Gastrocnemius medialis (tissue), 4 donors: ENCODE measurements around the gene SDHA. TPM values are rescaled to one million over a fixed set of nuclear protein-coding genes. Genes with fewer than 3 reads are reported as not detected.
A peak's percentile ranks its signal among the peaks of the same experiment; 100 is the strongest.
"Not testable (repeated sequence)": the region's sequence is repeated elsewhere in the genome, so short reads cannot be mapped to it uniquely, and the experiment has no call there.

Source experiments
- ATAC-seq, 2 donors: fragments of 150-250 bp; one replicate each; pipeline ENCODE4 v1.9.1; 2016
- DNase-seq, 2 donors: peaks; one replicate each; pipeline ENCODE4 v3.0.0-alpha.2; 2019
- H3K27ac ChIP-seq, 4 donors: fragments of 200-600 bp; sonication (generic); 1 replicate in 1 of 4; 2 replicates in 3 of 4; pipeline ENCODE4 v1.5.1; 2016 to 2018; ENCODE audit warnings: mild to moderate bottlenecking in 2 of 4, moderate library complexity in 1 of 4
- H3K27me3 ChIP-seq, 3 donors: fragments of 200-600 bp; sonication (generic) in 2 of 3; 1 replicate in 1 of 3; 2 replicates in 2 of 3; pipeline versions ENCODE4 v1.5.1 to v1.6.0; 2016 to 2019; ENCODE audit warnings: mild to moderate bottlenecking in 1 of 3, moderate library complexity in 1 of 3
- H3K36me3 ChIP-seq, 2 donors: fragments of 200-600 bp; sonication (generic) in 1 of 2; one replicate each; pipeline ENCODE4 v1.5.1; 2017 to 2018
- H3K4me1 ChIP-seq, 2 donors: fragments of 200-600 bp; sonication (generic) in 1 of 2; one replicate each; pipeline ENCODE4 v1.5.1; 2016 to 2017; ENCODE audit warnings: mild to moderate bottlenecking in 2 of 2
- H3K4me3 ChIP-seq, 4 donors: fragments of 200-600 bp; sonication (generic) in 3 of 4; 1 replicate in 1 of 4; 2 replicates in 3 of 4; pipeline ENCODE4 v1.5.1; 2016 to 2019; ENCODE audit warnings: mild to moderate bottlenecking in 2 of 4
- H3K9me3 ChIP-seq, 3 donors: fragments of 200-600 bp; sonication (generic) in 2 of 3; 1 replicate in 1 of 3; 2 replicates in 2 of 3; pipeline ENCODE4 v1.5.1; 2016 to 2019
- POLR2A ChIP-seq, 2 donors: fragments of 450-650 bp; IDR thresholded peaks; one replicate each; pipeline ENCODE4 v1.6.1; 2017; ENCODE audit warnings: antibody characterized with exemption in 2 of 2, mild to moderate bottlenecking in 2 of 2, moderate library complexity in 2 of 2
- in situ Hi-C, 4 donors: fragments of 200-750 bp; cut with MboI; loops; one replicate each; pipeline versions ENCODE4 v1.15.0 to v1.8.0; 2017; ENCODE audit warnings: low sequenced_read_pairs in 4 of 4
- intact Hi-C: fragments of 100-400 bp; cut with DNase I; formaldehyde crosslinking; loops from one replicate; pipeline ENCODE4 v1.15.1; 2023; ENCODE audit warnings: low total_unique reads
- total RNA-seq, 4 donors: library from RNA; depleted of rRNA; stranded (reverse); fragments of >200 nt; gene quantifications; one replicate each; pipeline versions ENCODE4 v1.1.0 to v1.2.3, GENCODE V29; 2016
- TF ChIP-seq, protein P1 (sequence below), 5 experiments: fragments of 450-650 bp in 3 of 5; fragments of 200-600 bp in 2 of 5; sonication (generic) in 2 of 5; IDR thresholded peaks in 4 of 5; conservative IDR thresholded peaks in 1 of 5; 1 replicate in 4 of 5; 2 replicates in 1 of 5; pipeline ENCODE4 v1.5.1; 2016 to 2019; ENCODE audit warnings: antibody characterized with exemption in 5 of 5, mild to moderate bottlenecking in 3 of 5, moderate library complexity in 3 of 5

SDHA gene
- total RNA-seq, 4 donors from 2014 or later = 146 to 277 (median 207) TPM

DNA sequence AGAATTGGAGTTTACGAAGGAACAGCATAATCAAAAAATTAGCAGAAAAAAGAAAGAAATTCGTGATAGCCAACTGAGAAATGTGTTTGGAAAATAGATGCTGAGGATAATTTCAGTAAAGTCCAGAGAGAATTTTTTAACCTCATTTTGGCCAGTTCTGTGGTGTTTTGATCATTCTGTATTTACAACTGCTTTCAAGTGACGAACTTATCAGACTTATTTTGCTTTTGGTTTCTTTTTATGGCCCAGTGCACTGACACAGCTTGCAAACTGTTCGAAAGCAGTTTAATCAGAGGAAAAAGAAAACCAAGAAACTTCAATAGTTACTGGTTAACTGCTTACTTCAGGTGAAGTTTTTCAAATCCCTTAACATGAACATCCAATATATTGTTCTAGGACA is 1.9 kb downstream of the SDHA start:
- DNase-seq (no peak), ATAC-seq (no peak)
- intact Hi-C loops = no loop called here
- Histone ChIP-seq H3K36me3 (peaks cover 0 to 12% of the 10 kb centered on the region in 2 donors), H3K4me3 (peak overlapping the region; percentile 93 to 97 (median 95)), H3K27me3 (no peaks in the 10 kb centered on the region), H3K4me1 (peaks cover 45 to 46% of the 10 kb centered on the region in 2 donors), H3K9me3 (no peaks in the 10 kb centered on the region), H3K27ac (peak overlapping the region; percentile 97 to 99 (median 98))
- TF ChIP-seq POLR2A (IDR thresholded peaks at IDR 0.05) = no peak
- TF ChIP-seq, protein P1, sequence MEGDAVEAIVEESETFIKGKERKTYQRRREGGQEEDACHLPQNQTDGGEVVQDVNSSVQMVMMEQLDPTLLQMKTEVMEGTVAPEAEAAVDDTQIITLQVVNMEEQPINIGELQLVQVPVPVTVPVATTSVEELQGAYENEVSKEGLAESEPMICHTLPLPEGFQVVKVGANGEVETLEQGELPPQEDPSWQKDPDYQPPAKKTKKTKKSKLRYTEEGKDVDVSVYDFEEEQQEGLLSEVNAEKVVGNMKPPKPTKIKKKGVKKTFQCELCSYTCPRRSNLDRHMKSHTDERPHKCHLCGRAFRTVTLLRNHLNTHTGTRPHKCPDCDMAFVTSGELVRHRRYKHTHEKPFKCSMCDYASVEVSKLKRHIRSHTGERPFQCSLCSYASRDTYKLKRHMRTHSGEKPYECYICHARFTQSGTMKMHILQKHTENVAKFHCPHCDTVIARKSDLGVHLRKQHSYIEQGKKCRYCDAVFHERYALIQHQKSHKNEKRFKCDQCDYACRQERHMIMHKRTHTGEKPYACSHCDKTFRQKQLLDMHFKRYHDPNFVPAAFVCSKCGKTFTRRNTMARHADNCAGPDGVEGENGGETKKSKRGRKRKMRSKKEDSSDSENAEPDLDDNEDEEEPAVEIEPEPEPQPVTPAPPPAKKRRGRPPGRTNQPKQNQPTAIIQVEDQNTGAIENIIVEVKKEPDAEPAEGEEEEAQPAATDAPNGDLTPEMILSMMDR (IDR thresholded peaks at IDR 0.05 in 4 of 5, conservative IDR thresholded peaks at IDR 0.05 in 1 of 5) = no peak
- in situ Hi-C loops = no loop called here

DNA sequence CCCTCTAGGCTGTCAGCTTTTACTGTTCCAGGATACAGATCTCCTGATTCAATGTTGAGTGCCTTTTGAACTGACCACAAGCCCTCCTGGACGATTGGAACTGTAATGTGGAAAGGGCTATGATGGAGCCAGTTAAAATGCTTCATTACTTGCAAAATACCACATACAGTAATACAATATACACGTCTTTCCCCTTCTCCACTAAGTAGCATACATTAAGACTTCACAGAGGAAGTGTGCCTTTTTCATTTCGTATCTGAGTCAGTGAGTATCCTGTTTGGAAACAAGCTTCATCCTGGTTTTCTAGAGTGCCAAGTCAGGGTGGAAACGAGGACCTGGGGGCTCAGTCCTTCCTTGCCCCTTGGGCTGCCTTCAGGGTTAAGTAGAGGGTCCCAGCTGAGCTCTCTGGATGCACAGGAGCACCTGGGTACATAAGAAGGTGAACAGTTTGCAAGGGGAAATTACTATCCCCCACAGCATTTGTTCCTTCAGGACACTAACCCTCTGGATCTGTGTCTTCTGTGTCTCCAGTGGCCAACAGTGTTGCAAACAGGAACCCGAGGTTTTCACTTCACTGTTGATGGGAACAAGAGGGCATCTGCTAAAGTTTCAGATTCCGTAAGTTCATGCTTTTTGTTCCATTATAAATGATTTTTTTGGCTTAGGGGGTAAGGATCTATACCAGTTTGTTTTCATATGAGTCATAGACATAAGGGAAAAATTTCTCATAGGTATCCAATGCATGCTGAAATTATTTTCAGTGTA is 5.0 kb downstream of the SDHA start:
- intact Hi-C loops, H3K27ac ChIP-seq, H3K27me3 ChIP-seq, H3K9me3 ChIP-seq, H3K4me3 ChIP-seq, in situ Hi-C loops, DNase-seq, ATAC-seq: not testable (repeated sequence)
- Histone ChIP-seq H3K4me1 (peaks cover 39 to 42% of the 10 kb centered on the region in 2 donors), H3K36me3 (peaks cover 0 to 42% of the 10 kb centered on the region in 2 donors)

DNA sequence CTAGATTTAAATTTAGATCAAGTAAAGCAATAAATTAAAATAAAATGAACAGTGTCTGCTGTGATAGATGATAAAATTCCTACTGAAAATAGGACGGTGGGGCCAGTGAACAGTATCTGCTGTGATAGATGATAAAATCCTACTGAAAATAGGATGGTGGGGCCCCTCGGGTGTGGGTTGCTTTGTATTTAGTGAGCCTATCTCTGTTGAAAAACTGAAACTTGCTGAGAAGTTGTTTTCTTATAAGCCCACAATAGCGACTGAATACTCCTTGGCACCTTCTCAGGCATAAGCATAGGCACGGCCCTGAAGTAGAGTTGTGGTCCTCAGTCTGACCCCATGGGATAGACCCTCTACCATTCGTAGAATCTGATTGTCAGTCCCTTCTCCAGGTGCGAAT is 5.7 kb downstream of the SDHA start:
- no peak overlapping the region for H3K4me3 ChIP-seq
- no peaks in the 10 kb centered on the region for H3K9me3 ChIP-seq
- intact Hi-C loops = no loop called here
- in situ Hi-C loops = no loop called here
- DNase-seq = no peak
- TF ChIP-seq POLR2A (IDR thresholded peaks at IDR 0.05) = no peak
- TF ChIP-seq, protein P1 (IDR thresholded peaks at IDR 0.05 in 4 of 5, conservative IDR thresholded peaks at IDR 0.05 in 1 of 5) = no peak
- H3K36me3 ChIP-seq = peaks cover 0 to 48% of the 10 kb centered on the region in 2 donors
- ATAC-seq = no peak
- H3K27ac ChIP-seq = no peak overlapping the region
- H3K4me1 ChIP-seq = peaks cover 39 to 42% of the 10 kb centered on the region in 2 donors
- no peaks in the 10 kb centered on the region for H3K27me3 ChIP-seq

DNA sequence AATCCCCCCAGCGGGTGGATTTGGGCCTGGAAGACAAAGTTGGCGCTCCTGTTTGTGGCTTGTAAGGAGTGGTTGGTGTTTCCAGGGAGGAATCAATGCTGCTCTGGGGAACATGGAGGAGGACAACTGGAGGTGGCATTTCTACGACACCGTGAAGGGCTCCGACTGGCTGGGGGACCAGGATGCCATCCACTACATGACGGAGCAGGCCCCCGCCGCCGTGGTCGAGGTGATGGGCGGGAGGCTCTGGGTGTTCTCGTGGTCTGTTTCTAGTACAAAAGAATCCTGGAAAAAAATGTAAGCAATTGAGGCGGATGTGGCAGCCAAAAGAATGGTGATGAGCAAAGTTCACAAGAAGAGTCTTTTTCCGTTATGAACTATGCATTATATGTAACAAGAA is 7.2 kb downstream of the SDHA start:
- in situ Hi-C loops = no loop called here
- Histone ChIP-seq H3K36me3 (peaks cover 0 to 64% of the 10 kb centered on the region in 2 donors), H3K27ac (no peak overlapping the region), H3K27me3 (no peaks in the 10 kb centered on the region), H3K4me3 (no peak overlapping the region), H3K4me1 (peaks cover 25 to 29% of the 10 kb centered on the region in 2 donors), H3K9me3 (no peaks in the 10 kb centered on the region)
- TF ChIP-seq, protein P1 (IDR thresholded peaks at IDR 0.05 in 4 of 5, conservative IDR thresholded peaks at IDR 0.05 in 1 of 5) = no peak
- no peak for TF ChIP-seq POLR2A (IDR thresholded peaks at IDR 0.05)
- DNase-seq (no peak), ATAC-seq (no peak)
- intact Hi-C loops = no loop called here

DNA sequence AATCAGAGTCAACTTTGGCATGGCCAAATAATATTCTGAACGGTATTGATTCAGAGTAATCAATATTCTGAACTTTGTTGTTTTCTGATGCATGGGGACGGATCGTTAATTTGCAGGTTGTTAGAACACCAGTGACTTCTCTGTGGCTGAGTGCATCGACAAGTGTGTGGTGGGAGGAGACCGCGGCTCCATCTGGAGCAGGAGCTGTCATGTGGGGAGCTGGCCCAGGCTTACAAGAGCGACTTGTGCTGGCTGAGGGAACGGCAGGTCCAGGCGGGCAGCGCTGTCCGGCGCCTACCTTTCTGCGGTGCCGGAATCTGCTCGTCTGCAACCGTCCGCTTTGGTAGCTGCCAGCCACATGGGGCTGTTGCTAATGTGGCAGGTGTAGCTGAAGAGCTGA is 9.3 kb downstream of the SDHA start:
- intact Hi-C loops = not testable (repeated sequence)

More for the DNA sequence above, 9.3 kb downstream of the SDHA start:
- H3K4me1 ChIP-seq = peaks cover 5 to 11% of the 10 kb centered on the region in 2 donors
- H3K9me3 ChIP-seq, H3K27ac ChIP-seq, in situ Hi-C loops, H3K27me3 ChIP-seq, H3K4me3 ChIP-seq, DNase-seq, ATAC-seq: not testable (repeated sequence)
- peaks cover 0 to 83% of the 10 kb centered on the region in 2 donors for H3K36me3 ChIP-seq
